ENCODE measurements around the gene IRF2BPL.

GRCh38 chr14:77007975-77008421, 20.5 kb downstream of the IRF2BPL start:
- TF ChIP-seq CTCF (conservative IDR thresholded peaks at IDR 0.05; ENCODE audit: low read depth, low read length) (no peak), POLR2A (IDR thresholded peaks at IDR 0.05; ENCODE audit: low read depth, low read length) (no peak), FOS (IDR thresholded peaks at IDR 0.05; ENCODE audit: low read depth, low read length) (no peak), MAZ (IDR thresholded peaks at IDR 0.05; ENCODE audit: borderline replicate concordance, low read depth, low read length) (no peak), CEBPB (IDR thresholded peaks at IDR 0.05; ENCODE audit: low read depth, low read length) (no peak), ELK1 (IDR thresholded peaks at IDR 0.05; ENCODE audit: borderline replicate concordance, low read depth, low read length) (no peak), MAFK (IDR thresholded peaks at IDR 0.05; ENCODE audit: low read depth, low read length) (no peak), RCOR1 (IDR thresholded peaks at IDR 0.05; ENCODE audit: insufficient replicate concordance, low read length) (no peak), SMC3 (IDR thresholded peaks at IDR 0.05; ENCODE audit: low read depth, low read length) (no peak), RFX5 (IDR thresholded peaks at IDR 0.05; ENCODE audit: low read depth, low read length) (no peak), RAD21 (IDR thresholded peaks at IDR 0.05; ENCODE audit: low read length) (no peak), USF2 (IDR thresholded peaks at IDR 0.05; ENCODE audit: low read depth, low read length) (no peak), NFE2L2 (IDR thresholded peaks at IDR 0.05; ENCODE audit: low read depth, low read length) (no peak), MXI1 (IDR thresholded peaks at IDR 0.05; ENCODE audit: borderline replicate concordance, low read depth, low read length) (no peak)

Measured in IMR-90 (cell line).